Measurements from ENCODE around the gene KNSTRN.

KNSTRN gene

DNA sequence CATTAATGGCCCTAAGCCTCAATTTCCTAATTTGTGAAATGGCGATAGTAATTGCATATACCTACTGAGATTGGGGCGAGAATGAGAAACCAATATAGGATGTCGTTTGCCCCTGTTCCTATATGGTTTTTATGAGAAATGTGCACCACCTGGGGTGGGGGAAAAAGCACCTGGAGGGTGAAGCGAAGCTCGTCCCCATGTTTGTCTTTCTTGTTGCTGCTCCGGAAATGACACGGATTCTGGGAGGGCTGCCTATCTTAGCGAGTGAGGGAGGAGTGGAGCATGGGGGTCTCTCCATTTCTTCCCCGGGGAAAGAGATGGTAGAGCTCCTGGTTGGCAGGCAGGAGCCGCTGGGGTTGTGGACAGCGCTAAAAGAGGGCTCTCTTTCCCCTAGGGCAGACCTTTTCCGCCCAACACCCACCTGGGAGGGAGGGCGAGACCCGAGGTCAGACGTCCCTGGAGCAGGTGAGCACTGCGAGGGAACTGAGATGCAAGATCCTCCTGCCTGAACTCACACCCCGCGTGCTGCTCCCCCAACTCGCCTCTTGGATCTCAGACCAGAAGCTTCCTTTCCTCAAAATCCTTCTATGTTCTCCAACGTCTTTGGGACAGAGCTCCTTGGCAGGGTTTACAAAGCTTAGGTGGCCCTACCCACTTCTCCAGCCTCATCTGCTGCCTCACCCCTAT lies 52.6 kb downstream of the KNSTRN start:
- DNase-seq = no peak

DNA sequence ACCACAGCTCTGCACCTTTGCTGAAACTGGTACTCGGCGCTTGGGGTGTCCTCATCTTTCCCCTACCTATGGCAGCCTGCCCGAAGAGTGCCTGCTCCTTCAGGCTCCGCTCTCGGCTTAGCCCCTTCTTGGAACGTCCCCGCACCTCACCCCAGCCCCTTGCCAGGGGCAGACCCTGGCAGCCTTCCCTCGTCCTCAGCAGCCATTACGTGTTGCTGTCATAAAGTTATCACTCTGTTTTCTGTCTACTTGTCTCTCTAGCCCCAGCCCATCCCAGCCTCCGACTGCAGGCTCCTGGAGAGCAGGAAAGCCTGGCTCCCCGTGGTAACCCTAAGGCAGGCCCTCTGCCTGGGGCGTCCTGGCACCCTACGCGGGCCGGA lies 53.2 kb downstream of the KNSTRN start:
- DNase-seq = no peak

DNA sequence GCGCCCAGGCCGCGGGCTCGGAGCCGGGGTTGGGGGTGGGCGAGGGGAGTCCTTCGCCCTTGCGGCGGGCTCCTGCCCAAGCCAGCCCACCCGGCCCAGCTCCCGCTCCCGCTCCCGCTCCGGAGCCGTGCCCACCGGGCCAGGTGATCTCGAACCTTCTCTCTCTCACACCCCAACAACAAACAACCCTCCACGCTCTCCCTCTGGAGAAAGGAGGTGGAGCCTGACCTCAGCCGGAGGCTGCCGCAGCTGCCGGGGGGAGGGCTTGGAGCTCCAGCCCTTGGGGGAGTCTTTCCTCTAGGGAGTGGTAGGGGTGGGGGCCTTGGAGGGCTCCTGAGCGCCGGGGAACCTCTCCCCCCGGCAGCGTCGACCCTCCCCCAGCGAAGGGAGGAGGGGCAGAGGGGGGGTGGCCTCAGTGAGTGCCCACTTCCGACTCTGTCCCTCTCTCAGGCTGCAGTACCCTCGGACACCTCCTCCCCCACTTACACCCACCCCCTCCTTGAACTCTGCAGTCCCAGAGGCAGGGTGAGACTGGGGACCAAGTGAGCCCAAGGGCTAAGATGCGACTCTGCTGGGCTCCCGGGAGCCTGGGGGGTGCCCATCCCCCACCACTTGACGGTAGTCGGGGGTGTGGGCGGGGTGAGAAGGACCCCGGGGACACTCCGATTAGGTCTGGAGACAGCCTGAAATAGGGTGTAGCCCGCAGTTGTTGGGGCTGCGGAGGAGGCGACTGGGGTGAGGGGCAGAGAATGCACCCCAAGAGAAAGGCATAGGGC lies 53.8 kb downstream of the KNSTRN start:
- DNase-seq = no peak

DNA sequence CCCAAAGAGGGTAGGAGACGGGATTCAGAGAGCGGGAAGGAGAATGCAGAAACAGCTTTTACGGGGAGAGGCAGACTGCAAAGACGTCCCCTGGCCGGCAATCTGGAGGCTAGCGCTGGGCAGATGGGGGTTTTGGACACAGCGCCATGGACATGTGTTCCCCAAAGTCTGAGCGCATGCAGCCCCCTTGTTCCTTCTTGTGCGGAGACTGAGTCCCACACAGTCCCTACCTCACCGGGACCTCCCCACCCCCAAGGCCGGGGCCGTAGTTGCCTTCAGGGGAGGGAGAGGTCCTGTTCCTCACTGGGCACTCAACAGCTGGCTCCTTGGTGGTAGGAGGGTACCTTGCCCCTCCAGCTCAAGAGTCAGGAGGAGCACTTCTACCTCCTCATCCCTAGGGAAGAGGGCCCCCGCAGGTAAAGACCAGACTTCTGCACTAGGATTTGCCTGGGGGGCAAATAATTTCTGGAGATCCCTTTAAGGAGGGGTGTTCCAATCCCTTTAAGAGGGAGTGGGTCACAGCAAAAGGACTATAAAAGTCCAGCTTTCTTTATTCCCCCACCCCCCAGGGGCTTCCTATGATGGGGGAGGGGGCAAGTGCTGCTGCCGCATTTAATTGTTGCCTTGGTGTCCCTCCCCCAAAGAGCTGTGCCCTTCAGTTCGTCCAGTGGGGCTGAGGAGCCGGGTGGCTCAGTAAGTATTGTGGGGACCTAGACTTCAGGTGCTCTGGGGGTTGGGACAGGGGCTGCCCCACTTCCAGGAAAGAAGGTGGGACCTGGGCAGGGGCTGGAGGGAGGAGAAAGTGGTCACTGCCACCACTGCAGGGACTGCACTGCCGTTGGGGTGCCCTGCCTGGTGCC lies 54.6 kb downstream of the KNSTRN start:
- DNase-seq = no peak

DNA sequence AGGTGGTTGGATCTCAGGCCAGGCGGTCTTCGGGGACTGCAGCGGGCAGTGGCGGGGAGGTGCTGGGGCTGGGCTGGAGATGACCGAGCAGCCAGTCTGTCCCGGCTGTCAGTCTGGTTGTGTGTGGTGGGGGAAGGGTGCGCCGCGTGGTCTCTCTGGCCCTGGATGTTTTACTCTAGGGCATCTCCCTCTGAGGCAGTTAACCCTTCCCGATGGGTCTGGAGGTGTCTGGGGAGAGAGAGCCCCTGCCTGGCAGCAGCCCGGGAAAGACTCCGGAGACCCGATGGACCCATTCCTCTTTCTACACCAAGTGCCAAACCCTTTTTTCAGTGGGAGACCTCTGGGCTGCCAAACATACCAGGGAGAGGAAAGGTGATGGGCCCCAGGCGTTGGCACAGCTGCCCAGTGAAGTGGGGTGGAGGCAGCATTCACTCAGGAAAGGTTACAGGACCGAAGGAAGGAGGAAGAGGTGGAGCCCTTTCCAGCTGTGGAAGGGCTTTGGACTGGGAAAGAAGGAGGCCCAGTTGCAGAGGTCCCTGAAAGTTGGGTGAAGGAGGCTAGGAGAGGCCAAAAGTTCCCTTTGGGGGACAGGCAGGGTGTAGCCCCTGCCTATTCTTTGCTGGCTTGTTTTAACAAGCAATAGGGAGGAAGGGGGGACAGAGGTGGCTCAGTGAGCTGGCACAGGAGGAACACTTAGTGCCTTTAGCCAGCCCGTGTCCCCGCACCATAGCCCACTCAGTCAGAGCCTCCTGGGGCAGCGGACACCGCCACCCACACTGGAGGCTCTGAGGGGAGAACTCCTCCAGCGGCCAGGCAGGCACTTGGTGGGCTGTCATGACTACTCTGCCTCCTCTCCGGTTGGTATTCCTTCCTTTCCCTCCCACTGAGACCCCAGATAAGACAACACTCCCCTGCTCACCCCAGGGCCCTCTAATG lies 55.5 kb downstream of the KNSTRN start:
- DNase-seq = no peak

DNA sequence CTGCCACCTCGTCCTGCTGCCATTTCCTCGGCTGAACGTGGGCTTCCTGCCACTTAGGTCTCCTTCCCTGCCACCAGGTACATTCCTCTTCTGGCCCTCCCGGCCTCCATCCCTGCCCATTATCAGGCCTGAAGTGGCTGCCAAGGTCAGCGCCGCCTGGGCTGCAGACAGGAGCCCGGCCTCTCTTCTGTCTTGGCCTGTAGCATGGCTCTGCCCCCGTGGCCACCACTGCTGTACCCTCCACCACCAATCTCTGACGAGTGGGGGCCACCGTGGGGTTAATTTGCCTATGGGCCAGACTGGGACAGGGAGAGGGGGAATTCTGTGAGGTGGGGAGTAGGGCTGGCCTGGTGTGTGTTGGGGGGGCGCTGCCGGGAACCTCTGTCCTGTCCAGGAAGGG lies 56.2 kb downstream of the KNSTRN start:
- no peak for DNase-seq

DNA sequence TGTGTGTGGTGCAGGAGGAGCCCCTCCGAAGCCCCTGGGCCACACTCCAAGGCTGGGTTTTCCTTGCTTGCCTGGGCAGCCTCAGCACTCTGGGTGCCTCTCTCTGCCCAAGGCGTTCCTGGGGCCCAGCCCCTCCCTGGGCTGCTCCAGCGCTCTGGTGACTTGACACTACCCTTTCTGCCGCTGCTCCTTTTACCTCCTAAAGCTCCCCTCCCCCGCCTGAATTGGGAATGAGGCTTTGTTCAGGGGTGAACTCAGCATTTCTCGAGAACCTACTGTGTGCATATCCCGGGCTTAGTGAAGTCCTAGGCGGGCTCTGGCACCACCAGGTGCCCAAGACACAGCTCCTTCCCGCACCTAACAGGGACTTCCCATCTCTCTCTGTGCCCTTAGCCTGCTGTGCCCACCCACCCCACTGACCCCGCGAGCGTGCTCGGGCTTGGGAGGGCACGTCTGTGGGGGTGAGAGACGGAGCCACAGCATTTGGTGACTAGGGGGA lies 57.0 kb downstream of the KNSTRN start:
- no peak for DNase-seq

DNA sequence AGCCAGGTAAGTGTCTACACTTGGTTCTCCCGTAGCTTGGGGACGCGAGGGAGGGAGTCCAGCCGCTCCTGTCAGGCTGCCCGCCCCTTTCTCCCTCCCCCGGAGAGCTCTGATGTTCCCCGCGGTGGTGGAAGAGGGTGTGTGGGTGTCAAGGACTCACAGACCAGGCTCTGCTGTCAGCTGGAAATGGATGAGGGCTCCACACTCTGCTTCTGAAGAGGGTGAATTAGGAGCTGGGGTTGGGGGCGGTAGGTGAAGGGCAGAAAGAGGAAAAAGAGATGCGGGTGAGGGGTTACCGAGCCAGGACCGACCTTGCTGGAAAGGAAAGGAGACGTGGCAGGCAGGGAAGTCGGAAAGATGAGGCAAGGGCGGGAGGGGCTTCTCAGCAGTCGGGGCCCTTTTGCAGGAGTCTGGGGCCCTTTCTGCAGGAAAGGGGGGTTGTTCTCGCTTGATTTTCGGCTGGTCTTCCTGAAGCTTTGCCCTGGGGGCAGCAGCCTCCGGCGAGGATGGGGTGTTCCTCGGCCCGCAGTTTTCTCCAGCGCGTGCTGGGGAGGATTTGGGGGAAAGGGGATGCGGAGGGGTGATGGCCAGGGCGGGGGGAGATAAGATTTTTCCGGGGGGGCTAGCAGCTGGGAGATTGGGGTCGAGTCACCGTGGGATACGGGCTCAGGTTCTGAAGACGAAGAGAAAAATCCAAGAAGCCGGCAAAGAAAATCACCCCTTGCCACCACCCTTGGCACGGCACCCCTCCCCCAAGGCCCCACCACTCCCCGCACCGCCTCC lies 57.6 kb downstream of the KNSTRN start:
- DNase-seq = peak; percentile 38

DNA sequence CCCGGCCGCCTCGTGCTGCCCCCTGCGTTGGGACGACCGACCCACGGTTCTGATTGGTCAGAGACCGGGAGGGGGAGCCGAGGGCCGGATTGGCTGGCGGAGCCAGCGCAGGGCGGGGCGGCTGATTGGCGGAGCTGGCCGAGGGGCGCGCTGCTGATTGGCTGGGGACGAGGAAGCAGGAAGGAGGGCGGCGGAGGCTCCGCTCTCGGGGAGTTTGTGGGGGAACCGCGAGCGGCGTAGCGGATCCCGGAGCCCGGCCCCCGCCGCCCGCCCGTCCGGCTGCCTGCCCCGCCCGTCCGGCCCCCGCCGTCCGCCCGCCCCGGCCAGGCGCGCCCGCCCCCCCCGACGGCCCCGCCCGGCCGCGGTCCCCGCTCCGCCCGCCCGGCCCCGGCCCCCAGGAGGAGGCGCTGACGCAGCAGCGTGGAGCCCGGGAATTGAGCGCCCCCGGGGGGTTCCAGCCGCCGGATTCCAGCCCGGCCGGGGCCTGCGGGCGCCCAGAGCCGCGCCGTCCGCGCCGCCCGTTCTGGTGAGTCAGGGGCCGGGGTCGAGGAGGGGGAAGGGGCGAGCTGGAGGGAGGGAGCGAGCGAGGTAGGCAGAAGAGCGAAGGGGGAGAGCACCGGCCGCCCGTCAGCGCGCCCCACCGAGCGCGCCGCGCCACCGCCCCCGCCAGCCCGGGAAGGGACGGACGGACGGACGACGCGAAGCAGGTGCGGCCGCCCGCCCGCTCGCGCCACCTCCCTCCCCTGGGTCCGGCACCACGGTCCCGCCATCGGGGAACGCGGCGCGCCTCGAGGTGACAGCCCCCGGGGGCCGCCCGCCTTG lies 58.4 kb downstream of the KNSTRN start, which contains the start of gene BAHD1:
Gene BAHD1 (plus strand): TSS at position 211 of the 822 bp plus-strand sequence. CDS start 17,512 bp downstream, outside the sequence.
- peak; percentile 95 for DNase-seq

DNA sequence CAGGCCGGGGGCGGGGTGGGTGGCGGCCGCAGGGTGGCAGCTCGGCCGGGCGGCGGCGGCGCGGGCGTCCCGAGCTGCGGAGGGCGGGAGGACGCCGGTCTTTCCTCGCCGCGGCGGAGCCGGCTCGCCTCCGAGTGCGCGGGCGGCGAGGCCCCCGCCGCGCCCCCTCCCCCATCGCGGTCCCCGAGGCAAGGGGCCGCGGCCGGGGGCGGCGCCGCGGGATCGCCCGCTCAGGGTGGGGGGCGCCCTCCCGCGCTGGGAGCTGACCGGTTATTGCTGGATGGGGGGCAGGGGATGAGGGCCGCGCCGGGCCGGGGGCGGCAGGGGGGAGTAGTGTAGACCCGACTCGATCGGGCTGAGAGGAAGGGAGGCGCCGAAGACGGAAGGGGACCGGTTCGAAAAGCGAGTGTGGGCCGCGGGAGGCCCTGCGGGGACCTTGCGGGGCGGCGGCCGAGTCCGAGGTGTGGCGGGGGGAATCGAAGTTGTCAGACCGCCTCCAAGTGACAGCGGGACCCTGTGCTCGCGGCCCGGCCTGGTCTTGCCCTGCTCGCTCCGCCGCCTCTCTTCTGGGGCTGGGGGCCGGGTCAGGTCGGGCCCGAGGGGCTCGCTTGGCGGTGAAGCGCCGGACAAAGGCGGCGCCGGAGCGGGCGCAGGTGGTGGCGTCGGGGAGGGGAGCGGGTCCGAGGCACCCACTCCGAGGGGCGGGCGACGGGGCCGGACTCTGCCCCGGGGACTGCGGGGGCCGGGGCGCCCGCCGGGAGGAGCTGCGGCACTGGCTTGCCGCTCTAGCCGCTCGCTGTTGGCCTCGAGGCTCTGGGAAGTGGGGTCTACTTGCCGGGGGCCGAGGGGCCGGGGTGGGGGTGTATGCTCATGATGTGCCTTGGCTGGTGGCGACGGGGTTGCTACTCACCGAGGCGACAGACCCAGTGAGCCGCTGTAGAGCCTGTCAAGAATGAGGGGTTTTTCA lies 59.3 kb downstream of the KNSTRN start:
- DNase-seq = no peak

DNA sequence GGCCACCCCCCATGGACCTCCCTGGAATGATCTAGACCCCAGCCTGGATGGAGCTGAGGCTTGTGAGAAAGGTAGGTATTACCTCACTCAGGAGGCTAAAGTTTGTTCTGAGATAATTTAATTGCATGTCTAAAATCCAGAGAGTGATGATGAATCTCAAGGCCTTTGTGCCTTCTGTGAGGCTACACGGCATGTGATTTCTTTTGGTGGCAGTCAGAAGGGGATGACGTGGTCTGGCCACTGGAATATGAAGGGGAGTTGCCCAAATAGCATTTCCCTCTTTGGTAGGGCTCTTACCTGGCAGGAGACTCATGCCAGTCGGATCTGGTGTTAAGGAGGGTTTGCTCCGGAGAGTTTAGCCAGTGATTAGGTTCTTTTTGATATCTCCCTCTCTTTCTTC lies 60.7 kb downstream of the KNSTRN start:
- no peak for DNase-seq

DNA sequence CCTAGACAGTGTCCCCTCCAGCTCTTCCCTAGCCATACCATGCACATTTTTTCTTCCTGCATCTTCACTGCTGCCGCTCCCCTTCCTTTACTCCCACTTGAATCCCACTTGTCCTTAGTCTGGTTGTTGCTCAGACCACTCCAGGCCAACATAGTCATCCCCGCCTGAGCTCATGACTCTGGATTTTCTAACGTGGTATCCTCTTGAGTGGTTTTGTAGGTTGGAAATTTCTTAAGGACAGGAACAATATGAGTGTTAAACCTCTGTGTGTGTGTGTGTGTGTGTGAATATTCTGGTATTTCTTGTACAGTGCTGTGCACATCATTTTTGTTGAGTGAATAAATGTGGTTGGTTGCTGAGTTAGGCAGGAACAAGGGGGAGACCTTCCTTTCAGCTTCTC lies 61.3 kb downstream of the KNSTRN start:
- no peak for DNase-seq
